Aorta (tissue), 5 donors: ENCODE data around the gene SMU1. TPM values are rescaled to one million over a fixed set of nuclear protein-coding genes. Genes with fewer than 3 reads are reported as not detected.
"Not testable (repeated sequence)": the region's sequence is repeated elsewhere in the genome, so short reads cannot be mapped to it uniquely, and the experiment has no call there.

Experiments
- ATAC-seq: fragments of 200-7000 bp; cut with Tn5 transposase; one replicate; pipeline ENCODE4 v1.9.1; 2022; ENCODE audit warnings: moderate library complexity; ENCODE audit not compliant: low FRiP score
- DNase-seq, 2 donors: peaks; one replicate each; pipeline ENCODE4 v3.0.0-alpha.2; 2020
- H3K27ac ChIP-seq, 2 donors: one replicate each; pipeline ENCODE4 v1.5.1; 2013; ENCODE audit warnings: low read length in 2 of 2, mild to moderate bottlenecking in 2 of 2, moderate library complexity in 2 of 2, control low read depth in 1 of 2, inconsistent platforms in 1 of 2, low read depth in 1 of 2
- H3K27me3 ChIP-seq, 2 donors: one replicate each; pipeline ENCODE4 v1.6.1; 2013; ENCODE audit warnings: control low read depth in 1 of 2, low read length in 1 of 2, mild to moderate bottlenecking in 1 of 2, moderate library complexity in 1 of 2; ENCODE audit not compliant: insufficient read depth in 2 of 2, control insufficient read depth in 1 of 2
- H3K36me3 ChIP-seq, 2 donors: one replicate each; pipeline ENCODE4 v1.6.1; 2013; ENCODE audit warnings: control low read depth in 1 of 2, low read length in 1 of 2, mild to moderate bottlenecking in 1 of 2; ENCODE audit not compliant: insufficient read depth in 2 of 2, control insufficient read depth in 1 of 2
- H3K4me1 ChIP-seq, 2 donors: one replicate each; pipeline ENCODE4 v1.6.1; 2013; ENCODE audit warnings: low read length in 2 of 2, control low read depth in 1 of 2, mild to moderate bottlenecking in 1 of 2, moderate library complexity in 1 of 2; ENCODE audit not compliant: insufficient read depth in 2 of 2, control insufficient read depth in 1 of 2
- H3K4me3 ChIP-seq, 2 donors: one replicate each; pipeline ENCODE4 v1.5.1; 2013; ENCODE audit warnings: low read length in 2 of 2, control low read depth in 1 of 2, mild to moderate bottlenecking in 1 of 2
- H3K9me3 ChIP-seq: one replicate; pipeline ENCODE4 v1.6.1; 2013; ENCODE audit warnings: mild to moderate bottlenecking, low read length; ENCODE audit not compliant: control insufficient read depth
- WGBS, 2 donors: extraction: QIAGEN DNeasy Blood & Tissue Kit; methylation state at CpG; one replicate each; pipeline ENCODE4 v1.1.7; 2013; 5-methylcytosine and 5-hydroxymethylcytosine counted together
- intact Hi-C, 2 donors: fragments of 100-400 bp; cut with DNase I; formaldehyde crosslinking; loops; one replicate each; pipeline versions ENCODE4 v1.14.2 to v1.15.0; 2022
- polyA plus RNA-seq, 2 donors: library from polyadenylated mRNA; stranded (reverse); fragments of 200-250 nt; gene quantifications; one replicate each; pipeline ENCODE4 v1.2.3, GENCODE V29; 2013
- total RNA-seq, 2 donors: library from RNA; stranded (reverse); fragmentation: NEBNext Ultra II Directional; extraction: Animal tissue kit (Norgen Biotek cat#: 25700); gene quantifications; one replicate each; pipeline ENCODE4 v1.2.1, GENCODE V29; 2021
- donor health status: healthy with polysubstance abuse.
- donor health status: Bipolar disorder and iron deficiency.
- donor health status: DM: no; HTN: no; CAD: no.
- donor health status: DM: no; HTN: no; CAD: no.
- donor health status: DM: yes; HTN: yes; CAD: no.

Gene SMU1
- total and polyA plus RNA-seq, 4 donors: 8.3 to 18.7 (median 12.1) TPM

GRCh38 chr9:33101104-33101951 is 24.9 kb upstream of the SMU1 start:
- 40 to 46% methylated on average over 10 of the region's 10 CpGs for WGBS, 2 donors
- Histone ChIP-seq H3K36me3 (no peaks in the 10 kb centered on the region), H3K27me3 (no peaks in the 10 kb centered on the region), H3K27ac (peak overlapping the region in 1 of 2 donors; percentile 48), H3K9me3 (no peaks in the 10 kb centered on the region), H3K4me1 (peaks cover 0 to 2% of the 10 kb centered on the region in 2 donors), H3K4me3 (no peak overlapping the region)
- ATAC-seq (peak; percentile 59), DNase-seq (peak in 1 of 2 donors; percentile 70)
- intact Hi-C loops: no loop called here

- intact Hi-C loops: no loop called here
- no peak for DNase-seq
Measured at GRCh38 chr9:33099754-33100153, 23.3 kb upstream of the SMU1 start.

GRCh38 chr9:33097192-33097591 is 20.7 kb upstream of the SMU1 start:
- H3K9me3 ChIP-seq: no peaks in the 10 kb centered on the region
- H3K4me1 ChIP-seq: peaks cover 0 to 2% of the 10 kb centered on the region in 2 donors
- ATAC-seq (no peak), DNase-seq (no peak)
- WGBS, 2 donors: 32 to 40% methylated on average over 3 of the region's 3 CpGs
- no peak overlapping the region for H3K4me3 ChIP-seq
- intact Hi-C loops: no loop called here
- H3K27me3 ChIP-seq: no peaks in the 10 kb centered on the region
- H3K27ac ChIP-seq: no peak overlapping the region
- H3K36me3 ChIP-seq: no peaks in the 10 kb centered on the region

More at GRCh38 chr9:33099754-33100153, 23.3 kb upstream of the SMU1 start:
- Histone ChIP-seq H3K4me1 (peaks cover 0 to 2% of the 10 kb centered on the region in 2 donors), H3K4me3 (no peak overlapping the region), H3K9me3 (no peaks in the 10 kb centered on the region), H3K27ac (no peak overlapping the region), H3K27me3 (no peaks in the 10 kb centered on the region), H3K36me3 (no peaks in the 10 kb centered on the region)
- no peak for ATAC-seq
- 92 to 96% methylated on average over 2 of the region's 2 CpGs for WGBS, 2 donors

- H3K27ac ChIP-seq: no peak overlapping the region
- no peaks in the 10 kb centered on the region for H3K4me1 ChIP-seq
- H3K36me3 ChIP-seq: no peaks in the 10 kb centered on the region
- no peak for DNase-seq
- H3K4me3 ChIP-seq: no peak overlapping the region
- WGBS, 2 donors: 82 to 87% methylated on average over 5 of the region's 5 CpGs
- no peaks in the 10 kb centered on the region for H3K9me3 ChIP-seq
- H3K27me3 ChIP-seq: no peaks in the 10 kb centered on the region
- intact Hi-C loops: no loop called here
- ATAC-seq: no peak
Measured at GRCh38 chr9:33092634-33093033, 16.2 kb upstream of the SMU1 start.

- H3K27ac ChIP-seq, intact Hi-C loops, H3K4me3 ChIP-seq, H3K27me3 ChIP-seq, H3K36me3 ChIP-seq, ATAC-seq, H3K4me1 ChIP-seq, DNase-seq, H3K9me3 ChIP-seq: not testable (repeated sequence)
- WGBS, 2 donors: 89 to 91% methylated on average over 9 of the region's 9 CpGs
Measured at GRCh38 chr9:33085672-33086071, 9.2 kb upstream of the SMU1 start.

- ATAC-seq (peak; percentile 88), DNase-seq (peak in 1 of 2 donors; percentile 74)
- intact Hi-C loops: no loop called here
- H3K27me3 ChIP-seq: no peaks in the 10 kb centered on the region
- no peak overlapping the region for H3K4me3 ChIP-seq
- no peaks in the 10 kb centered on the region for H3K9me3 ChIP-seq
- peaks cover 0 to 5% of the 10 kb centered on the region in 2 donors for H3K4me1 ChIP-seq
- no peaks in the 10 kb centered on the region for H3K36me3 ChIP-seq
- 20% methylated on average over 8 of the region's 8 CpGs for WGBS, 2 donors
- H3K27ac ChIP-seq: peak overlapping the region; percentile 13 to 59
Measured at GRCh38 chr9:33082538-33083326, 6.3 kb upstream of the SMU1 start.

GRCh38 chr9:33082128-33082527 is 5.7 kb upstream of the SMU1 start:
- Histone ChIP-seq H3K36me3 (no peaks in the 10 kb centered on the region), H3K9me3 (no peaks in the 10 kb centered on the region), H3K4me1 (peaks cover 0 to 5% of the 10 kb centered on the region in 2 donors), H3K4me3 (no peak overlapping the region), H3K27me3 (no peaks in the 10 kb centered on the region), H3K27ac (peak overlapping the region in 1 of 2 donors; percentile 13)
- DNase-seq (no peak), ATAC-seq (no peak)
- WGBS, 2 donors: 24 to 31% methylated on average over 5 of the region's 5 CpGs
- intact Hi-C loops: no loop called here

GRCh38 chr9:33081128-33081851 is 4.8 kb upstream of the SMU1 start:
- WGBS, 2 donors: 7 to 8% methylated on average over 9 of the region's 9 CpGs
- peak overlapping the region in 1 of 2 donors; percentile 37 for H3K27ac ChIP-seq
- ATAC-seq: peak; percentile 82
- no peak overlapping the region for H3K4me3 ChIP-seq
- H3K4me1 ChIP-seq: peaks cover 0 to 5% of the 10 kb centered on the region in 2 donors
- peak in 1 of 2 donors; percentile 68 for DNase-seq
- intact Hi-C loops: loop anchor here (1.0 to 2.0 kb wide), 3 partner anchors 82 to 145 kb away; no protein-coding TSS in a partner anchor
- no peaks in the 10 kb centered on the region for H3K36me3 ChIP-seq
- no peaks in the 10 kb centered on the region for H3K9me3 ChIP-seq
- H3K27me3 ChIP-seq: no peaks in the 10 kb centered on the region
